Epithelial cell of proximal tubule (primary cell): ENCODE results near the gene USP12. TPM values are rescaled to one million over a fixed set of nuclear protein-coding genes. Genes with fewer than 3 reads are reported as not detected.

Experiments
- DNase-seq: peaks from one replicate; pipeline ENCODE4 v3.0.0-alpha.2; 2011; ENCODE audit warnings: low read depth
- H3K4me3 ChIP-seq: 2 replicates; pipeline ENCODE4 v1.5.1; 2011; ENCODE audit warnings: low read depth, mild to moderate bottlenecking, low read length
- CTCF ChIP-seq: conservative IDR thresholded peaks from 2 replicates; pipeline ENCODE4 v1.5.1; 2012; ENCODE audit warnings: low read depth, mild to moderate bottlenecking, low read length
- total RNA-seq: library from RNA; depleted of rRNA; stranded (reverse); fragments of >200 nt; gene quantifications from 2 replicates; pipeline ENCODE4 v1.2.3, GENCODE V29; 2015

Gene USP12
- total RNA-seq, 1 donor from 2014 or later: 14.1 TPM

GRCh38 chr13:27088619-27089018 lies 83.0 kb downstream of the USP12 start:
- no peak for TF ChIP-seq CTCF
- H3K4me3 ChIP-seq: no peak overlapping the region
- no peak for DNase-seq

DNA sequence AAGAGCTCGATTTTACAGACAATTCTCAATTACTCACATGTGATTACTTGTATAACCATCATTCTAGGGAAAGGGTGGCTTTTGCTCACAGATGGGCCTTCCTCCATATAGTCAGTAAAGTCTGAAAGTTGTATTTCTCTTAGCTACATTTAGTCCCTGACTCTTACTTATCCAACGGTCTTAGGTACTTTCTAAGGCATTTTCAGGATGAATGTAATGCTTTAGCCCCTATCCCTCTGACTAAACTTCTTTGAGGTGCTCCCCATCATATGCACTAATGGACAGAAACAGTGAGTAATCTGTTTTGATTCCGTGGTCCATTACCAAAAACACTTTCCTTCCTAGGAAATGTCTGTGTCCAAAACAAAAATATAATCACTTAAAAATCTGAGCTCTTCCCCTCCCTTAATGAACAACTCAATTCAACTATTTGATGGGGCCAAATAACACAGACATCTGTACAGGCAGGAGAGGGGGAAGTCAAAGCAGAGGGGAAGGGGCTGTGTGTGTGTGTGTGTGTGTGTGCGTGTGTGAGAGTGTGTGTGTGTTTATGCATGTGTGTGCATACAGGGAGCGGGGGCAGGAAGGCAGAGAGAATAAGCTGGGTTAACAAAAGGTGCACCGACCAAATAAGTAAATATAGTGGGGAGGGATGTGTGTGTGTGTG lies 84.9 kb downstream of the USP12 start:
- no peak for TF ChIP-seq CTCF
- H3K4me3 ChIP-seq: no peak overlapping the region
- DNase-seq: no peak

DNA sequence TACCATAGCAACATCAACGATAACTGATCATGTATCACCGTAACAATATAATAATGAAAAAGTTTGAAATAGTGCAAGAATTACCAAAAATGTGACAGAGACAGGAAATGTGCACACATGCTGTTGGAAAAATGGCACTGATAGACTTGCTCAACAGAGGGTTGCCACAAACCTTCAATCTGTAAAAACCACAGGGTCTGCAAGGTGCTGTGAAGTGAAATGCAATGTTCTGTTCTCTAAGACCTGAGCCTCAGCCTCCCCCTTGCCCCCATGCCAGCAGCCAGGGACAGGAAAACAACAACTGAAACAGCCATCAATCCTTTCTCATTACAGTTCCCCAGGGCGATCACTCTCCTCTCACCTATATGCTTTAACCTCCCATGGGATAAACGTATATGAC lies 88.4 kb downstream of the USP12 start:
- H3K4me3 ChIP-seq: no peak overlapping the region
- no peak for DNase-seq
- TF ChIP-seq CTCF: no peak

DNA sequence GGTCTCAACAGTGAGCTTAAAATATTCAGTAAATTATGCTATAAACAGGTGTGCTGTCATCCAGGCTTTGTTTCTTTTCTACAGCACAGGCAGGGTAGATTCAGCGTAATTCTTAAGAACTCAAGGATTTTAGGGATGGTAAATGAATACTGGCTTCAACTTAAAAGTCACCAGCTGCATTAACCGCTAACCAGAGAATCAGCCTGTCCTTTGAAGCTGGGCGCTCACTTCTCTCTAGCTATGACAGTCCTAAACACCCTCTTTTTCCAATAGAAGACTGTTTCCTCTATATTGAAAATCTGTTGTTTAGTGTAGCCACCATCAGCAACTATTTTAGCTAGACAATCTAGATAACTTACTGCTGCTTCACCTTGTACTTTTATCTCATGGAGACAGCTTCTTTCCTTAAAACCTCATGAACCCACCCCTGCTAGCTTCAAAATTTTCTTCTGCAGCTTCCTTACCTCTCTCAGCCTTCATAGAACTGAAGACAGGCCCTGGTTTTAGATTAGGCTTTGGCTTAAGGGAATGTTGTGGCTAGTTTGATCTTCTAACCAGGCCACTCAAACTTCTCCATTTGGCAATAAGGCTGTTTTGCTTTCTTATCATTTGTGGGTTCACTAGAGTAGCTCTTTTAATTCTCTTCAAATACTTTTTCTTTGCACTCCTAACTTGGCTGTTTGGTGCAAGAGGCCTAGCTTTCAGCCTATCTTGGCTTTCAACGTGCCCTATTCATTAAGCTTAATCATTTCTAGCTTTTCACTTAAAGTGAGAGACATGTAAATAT lies 89.5 kb downstream of the USP12 start:
- DNase-seq: no peak
- TF ChIP-seq CTCF: no peak
- no peak overlapping the region for H3K4me3 ChIP-seq

DNA sequence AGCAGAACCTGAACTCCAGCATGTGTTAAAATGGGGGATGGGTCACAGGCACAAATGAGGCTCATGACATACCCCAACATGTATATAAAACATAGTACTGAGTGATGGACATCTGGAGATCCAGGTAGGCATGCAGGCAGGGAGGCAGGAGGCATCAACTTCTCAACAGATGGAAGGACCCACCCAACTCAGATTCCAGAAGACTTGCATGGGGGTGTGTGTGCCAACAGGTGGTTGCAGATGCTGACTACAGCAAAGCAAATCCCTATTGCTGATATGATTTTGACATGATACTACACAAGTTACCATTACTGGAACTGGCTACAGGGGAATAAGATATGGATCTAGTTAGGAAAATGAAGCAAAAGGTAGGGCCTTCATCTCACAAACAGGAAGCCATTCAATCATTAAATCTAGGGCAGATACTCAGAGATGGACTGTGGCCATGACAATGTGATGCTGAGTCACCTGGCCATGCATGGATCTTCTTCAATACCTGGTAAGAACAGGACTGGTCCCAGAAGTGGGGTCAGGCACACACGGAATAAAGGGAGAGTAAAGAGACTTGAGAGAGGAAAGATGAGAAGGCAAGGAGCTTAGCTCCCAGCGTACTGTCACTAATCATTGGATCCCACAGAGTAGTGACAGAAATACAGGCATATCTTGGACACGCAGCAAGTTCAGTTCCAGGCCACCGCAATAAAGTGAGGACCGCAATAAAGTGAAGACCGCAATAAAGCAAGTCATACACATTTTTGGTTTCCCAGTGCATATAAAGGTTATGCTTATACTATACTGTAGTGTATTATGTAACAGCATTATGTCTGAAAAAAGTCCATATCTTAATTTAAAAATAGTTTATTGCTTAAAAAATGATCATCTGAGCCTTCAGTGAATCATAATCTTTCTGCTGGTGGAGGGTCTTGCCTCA lies 91.3 kb downstream of the USP12 start:
- H3K4me3 ChIP-seq: no peak overlapping the region
- DNase-seq: no peak
- TF ChIP-seq CTCF: no peak

- peak; percentile 88 for DNase-seq
- no peak overlapping the region for H3K4me3 ChIP-seq
- no peak for TF ChIP-seq CTCF
These were observed 92.1 kb downstream of the USP12 start for GRCh38 chr13:27079421-27079958.
